Measurements from ENCODE around the gene MYO5B.

DNA sequence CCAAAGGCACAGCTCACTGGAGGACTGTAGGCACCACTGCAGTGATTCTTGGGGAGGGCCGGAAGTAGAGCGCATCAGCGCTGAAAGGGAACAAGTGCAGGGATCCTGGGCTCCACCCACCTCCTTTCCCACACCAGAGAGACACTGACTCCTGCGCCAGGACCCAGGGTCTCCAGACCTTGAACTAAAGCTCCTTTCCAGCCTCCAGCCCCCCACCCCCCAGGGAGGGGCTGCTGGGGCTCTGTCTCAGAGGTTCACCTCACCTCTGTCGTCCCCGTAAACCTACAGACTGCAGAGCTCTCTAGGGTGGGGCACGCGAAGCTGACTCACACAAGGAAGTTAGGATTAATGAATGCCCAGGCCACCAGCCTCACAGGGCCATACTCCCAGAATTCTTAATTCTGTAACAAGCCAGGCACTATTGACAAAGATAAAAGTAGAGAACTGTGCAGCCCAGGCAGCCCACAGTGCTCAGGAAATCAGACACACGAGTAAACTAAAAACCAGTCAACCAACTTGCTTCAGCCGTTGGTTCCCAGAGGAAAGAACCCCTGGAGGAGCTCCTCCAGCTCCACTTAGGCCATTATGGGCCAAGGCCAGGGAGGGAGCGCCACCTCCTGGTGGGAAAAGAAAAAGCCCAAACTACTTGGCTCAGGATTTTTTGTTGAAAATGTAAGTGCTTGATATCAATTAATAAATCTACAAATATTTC is 336.5 kb downstream of the MYO5B start:
- TF ChIP-seq, protein P1, sequence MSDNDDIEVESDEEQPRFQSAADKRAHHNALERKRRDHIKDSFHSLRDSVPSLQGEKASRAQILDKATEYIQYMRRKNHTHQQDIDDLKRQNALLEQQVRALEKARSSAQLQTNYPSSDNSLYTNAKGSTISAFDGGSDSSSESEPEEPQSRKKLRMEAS (CRISPR knock-in tag; IDR thresholded peaks at IDR 0.05), result no peak
- no peak for TF ChIP-seq ZNF57 (CRISPR knock-in tag; IDR thresholded peaks at IDR 0.05)
- TF ChIP-seq TAF1 (IDR thresholded peaks at IDR 0.05; ENCODE audit: control insufficient read depth, extremely low read depth, insufficient read depth, low read length, severe bottlenecking), result no peak
- TF ChIP-seq, protein P2, sequence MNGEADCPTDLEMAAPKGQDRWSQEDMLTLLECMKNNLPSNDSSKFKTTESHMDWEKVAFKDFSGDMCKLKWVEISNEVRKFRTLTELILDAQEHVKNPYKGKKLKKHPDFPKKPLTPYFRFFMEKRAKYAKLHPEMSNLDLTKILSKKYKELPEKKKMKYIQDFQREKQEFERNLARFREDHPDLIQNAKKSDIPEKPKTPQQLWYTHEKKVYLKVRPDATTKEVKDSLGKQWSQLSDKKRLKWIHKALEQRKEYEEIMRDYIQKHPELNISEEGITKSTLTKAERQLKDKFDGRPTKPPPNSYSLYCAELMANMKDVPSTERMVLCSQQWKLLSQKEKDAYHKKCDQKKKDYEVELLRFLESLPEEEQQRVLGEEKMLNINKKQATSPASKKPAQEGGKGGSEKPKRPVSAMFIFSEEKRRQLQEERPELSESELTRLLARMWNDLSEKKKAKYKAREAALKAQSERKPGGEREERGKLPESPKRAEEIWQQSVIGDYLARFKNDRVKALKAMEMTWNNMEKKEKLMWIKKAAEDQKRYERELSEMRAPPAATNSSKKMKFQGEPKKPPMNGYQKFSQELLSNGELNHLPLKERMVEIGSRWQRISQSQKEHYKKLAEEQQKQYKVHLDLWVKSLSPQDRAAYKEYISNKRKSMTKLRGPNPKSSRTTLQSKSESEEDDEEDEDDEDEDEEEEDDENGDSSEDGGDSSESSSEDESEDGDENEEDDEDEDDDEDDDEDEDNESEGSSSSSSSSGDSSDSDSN (IDR thresholded peaks at IDR 0.05; ENCODE audit: borderline replicate concordance in 1 of 2, low read depth in 2 of 2, low read length in 2 of 2), result no peak
- TF ChIP-seq, protein P3, sequence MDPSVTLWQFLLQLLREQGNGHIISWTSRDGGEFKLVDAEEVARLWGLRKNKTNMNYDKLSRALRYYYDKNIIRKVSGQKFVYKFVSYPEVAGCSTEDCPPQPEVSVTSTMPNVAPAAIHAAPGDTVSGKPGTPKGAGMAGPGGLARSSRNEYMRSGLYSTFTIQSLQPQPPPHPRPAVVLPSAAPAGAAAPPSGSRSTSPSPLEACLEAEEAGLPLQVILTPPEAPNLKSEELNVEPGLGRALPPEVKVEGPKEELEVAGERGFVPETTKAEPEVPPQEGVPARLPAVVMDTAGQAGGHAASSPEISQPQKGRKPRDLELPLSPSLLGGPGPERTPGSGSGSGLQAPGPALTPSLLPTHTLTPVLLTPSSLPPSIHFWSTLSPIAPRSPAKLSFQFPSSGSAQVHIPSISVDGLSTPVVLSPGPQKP (CRISPR knock-in tag; IDR thresholded peaks at IDR 0.05), result no peak
- no peak for TF ChIP-seq ZNF561 (CRISPR knock-in tag; conservative IDR thresholded peaks at IDR 0.05)
